NCI-H1694 treated with DMSO at 0.1 percent for 48 hours (cell line): ENCODE results near the gene PRDM1.

ENCODE experiments used
- DNase-seq: peaks from one replicate; lab custom pipeline; 2025; lab: John Stamatoyannopoulos, UW

PRDM1 gene

GRCh38 chr6:106097411-106098231 is 11.5 kb downstream of the PRDM1 start:
- DNase-seq = no peak

- DNase-seq = no peak
These were observed 12.5 kb downstream of the PRDM1 start for GRCh38 chr6:106098383-106099234.

GRCh38 chr6:106099235-106099537 is 13.1 kb downstream of the PRDM1 start:
- DNase-seq = no peak

GRCh38 chr6:106100755-106101154 is 14.6 kb downstream of the PRDM1 start:
- no peak for DNase-seq

- DNase-seq = no peak
These were observed 15.3 kb downstream of the PRDM1 start for GRCh38 chr6:106101466-106101865.

GRCh38 chr6:106102034-106102433 is 15.9 kb downstream of the PRDM1 start:
- DNase-seq = no peak

- no peak for DNase-seq
These were observed 17.0 kb downstream of the PRDM1 start for GRCh38 chr6:106102967-106103727.

GRCh38 chr6:106103728-106104109 is 17.6 kb downstream of the PRDM1 start:
- DNase-seq = no peak

GRCh38 chr6:106104476-106104875 is 18.3 kb downstream of the PRDM1 start:
- no peak for DNase-seq

- no peak for DNase-seq
These were observed 18.8 kb downstream of the PRDM1 start for GRCh38 chr6:106104941-106105340.

- DNase-seq = no peak
These were observed 19.4 kb downstream of the PRDM1 start for GRCh38 chr6:106105493-106105892.

- DNase-seq = no peak
These were observed 20.3 kb downstream of the PRDM1 start for GRCh38 chr6:106106276-106107042.

GRCh38 chr6:106107043-106107613 is 21.0 kb downstream of the PRDM1 start:
- DNase-seq = no peak

- DNase-seq = no peak
These were observed 22.0 kb downstream of the PRDM1 start for GRCh38 chr6:106108129-106108528.

- no peak for DNase-seq
These were observed 22.9 kb downstream of the PRDM1 start for GRCh38 chr6:106109029-106109428.

GRCh38 chr6:106110164-106110826 is 24.2 kb downstream of the PRDM1 start:
- DNase-seq = no peak

GRCh38 chr6:106112433-106112832 is 26.3 kb downstream of the PRDM1 start:
- DNase-seq = no peak

- no peak for DNase-seq
These were observed 27.3 kb downstream of the PRDM1 start for GRCh38 chr6:106113256-106113959.

- DNase-seq = no peak
These were observed 28.4 kb downstream of the PRDM1 start for GRCh38 chr6:106114492-106114891.

GRCh38 chr6:106115286-106115685 is 29.1 kb downstream of the PRDM1 start:
- no peak for DNase-seq
